ENCODE data around the gene PALM2AKAP2. TPM values are rescaled to one million over a fixed set of nuclear protein-coding genes. Genes with fewer than 3 reads are reported as not detected.
A peak's percentile ranks its signal among the peaks of the same experiment; 100 is the strongest.

PALM2AKAP2 gene
- total RNA-seq, 4 donors from 2014 or later: 2.1 to 49.5 (median 26.3) TPM

GRCh38 chr9:109737295-109737694, 42.7 kb upstream of the PALM2AKAP2 start:
- H3K36me3 ChIP-seq: no peaks in the 10 kb centered on the region
- H3K27me3 ChIP-seq: no peaks in the 10 kb centered on the region
- intact Hi-C loops (cut with DNase I; ENCODE audit: low total_unique reads): no loop called here
- no peaks in the 10 kb centered on the region for H3K4me1 ChIP-seq
- H3K27ac ChIP-seq: no peak overlapping the region
- no peaks in the 10 kb centered on the region for H3K9me3 ChIP-seq
- no peak for DNase-seq
- no peak overlapping the region for H3K4me3 ChIP-seq
- no peak for TF ChIP-seq CTCF (IDR thresholded peaks at IDR 0.05)

- H3K27ac ChIP-seq: no peak overlapping the region
- DNase-seq: no peak
- H3K27me3 ChIP-seq: no peaks in the 10 kb centered on the region
- peaks cover 0 to 5% of the 10 kb centered on the region in 2 donors for H3K4me1 ChIP-seq
- H3K36me3 ChIP-seq: no peaks in the 10 kb centered on the region
- intact Hi-C loops (cut with DNase I; ENCODE audit: low total_unique reads): no loop called here
- no peaks in the 10 kb centered on the region for H3K9me3 ChIP-seq
- no peak for TF ChIP-seq POLR2A (IDR thresholded peaks at IDR 0.05)
- no peak for TF ChIP-seq CTCF (IDR thresholded peaks at IDR 0.05)
- H3K4me3 ChIP-seq: no peak overlapping the region
Measured at GRCh38 chr9:109739760-109740159, 40.2 kb upstream of the PALM2AKAP2 start.

- H3K4me3 ChIP-seq: no peak overlapping the region
- no peaks in the 10 kb centered on the region for H3K36me3 ChIP-seq
- intact Hi-C loops (cut with DNase I; ENCODE audit: low total_unique reads): no loop called here
- peaks cover 0 to 9% of the 10 kb centered on the region in 2 donors for H3K4me1 ChIP-seq
- peak overlapping the region in 1 of 2 donors; percentile 20 for H3K27ac ChIP-seq
- H3K27me3 ChIP-seq: no peaks in the 10 kb centered on the region
- no peaks in the 10 kb centered on the region for H3K9me3 ChIP-seq
- no peak for DNase-seq
- TF ChIP-seq POLR2A (IDR thresholded peaks at IDR 0.05) (no peak), CTCF (IDR thresholded peaks at IDR 0.05) (no peak)
Measured at GRCh38 chr9:109742776-109743348, 37.1 kb upstream of the PALM2AKAP2 start.

GRCh38 chr9:109743696-109744095, 36.3 kb upstream of the PALM2AKAP2 start:
- Histone ChIP-seq H3K27ac (no peak overlapping the region), H3K4me1 (peaks cover 0 to 9% of the 10 kb centered on the region in 2 donors), H3K36me3 (no peaks in the 10 kb centered on the region), H3K27me3 (no peaks in the 10 kb centered on the region), H3K4me3 (no peak overlapping the region), H3K9me3 (no peaks in the 10 kb centered on the region)
- no peak for TF ChIP-seq CTCF (IDR thresholded peaks at IDR 0.05)
- TF ChIP-seq POLR2A (IDR thresholded peaks at IDR 0.05): no peak
- intact Hi-C loops (cut with DNase I; ENCODE audit: low total_unique reads): no loop called here
- no peak for DNase-seq

- H3K27me3 ChIP-seq: no peaks in the 10 kb centered on the region
- H3K36me3 ChIP-seq: no peaks in the 10 kb centered on the region
- peak overlapping the region; percentile 59 to 71 for H3K27ac ChIP-seq
- H3K4me3 ChIP-seq: no peak overlapping the region
- intact Hi-C loops (cut with DNase I; ENCODE audit: low total_unique reads): no loop called here
- no peaks in the 10 kb centered on the region for H3K9me3 ChIP-seq
- TF ChIP-seq POLR2A (IDR thresholded peaks at IDR 0.05) (no peak), CTCF (IDR thresholded peaks at IDR 0.05) (no peak)
- peak; percentile 65 to 73 for DNase-seq
- H3K4me1 ChIP-seq: peaks cover 0 to 9% of the 10 kb centered on the region in 2 donors
Measured at GRCh38 chr9:109745335-109746283, 34.4 kb upstream of the PALM2AKAP2 start.
